HG03060 (cell line): ENCODE measurements around the gene TM9SF1.

Experiments used
- ATAC-seq: cut with Tn5 transposase; IDR thresholded peaks from one replicate; pipeline ENCODE4 v1.9.1; 2021; ENCODE audit warnings: low read depth, moderate number of reproducible peaks; ENCODE audit not compliant: unreplicated experiment

TM9SF1 gene

DNA sequence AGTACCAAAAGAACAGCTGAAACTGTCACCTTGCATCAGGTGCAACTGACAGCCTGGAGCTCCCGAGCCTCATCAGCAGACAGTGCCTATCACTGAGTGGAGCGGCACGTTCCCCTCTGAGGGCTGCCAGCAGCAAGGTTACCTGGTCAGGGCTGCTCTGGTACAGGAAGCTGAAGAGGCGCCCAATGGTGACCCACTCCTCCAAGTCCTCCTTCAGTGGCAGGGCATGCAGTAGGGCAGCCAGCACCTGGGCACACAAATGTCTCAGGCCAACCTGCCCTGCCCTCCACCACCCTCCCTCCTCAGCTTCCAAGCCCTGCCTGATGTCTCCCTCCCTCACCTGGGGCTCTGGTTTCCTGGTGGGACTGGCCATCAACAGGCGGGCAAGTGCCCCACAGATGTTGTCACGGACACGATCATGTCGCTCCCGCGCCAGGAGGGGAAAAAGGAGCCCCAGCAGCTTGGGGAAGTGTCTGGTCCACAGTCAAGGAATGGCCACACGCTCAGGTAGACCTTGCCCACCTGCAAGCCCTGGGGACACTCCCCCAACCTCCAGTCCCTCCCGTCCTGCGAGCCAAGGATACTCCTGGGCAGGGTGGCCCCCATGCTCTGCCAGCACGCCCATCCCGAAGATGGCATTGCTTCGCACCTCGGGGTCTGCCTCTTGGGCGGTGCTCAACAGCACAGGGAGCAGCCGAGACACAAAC is 13.7 kb downstream of the TM9SF1 start:
- no peak for ATAC-seq

DNA sequence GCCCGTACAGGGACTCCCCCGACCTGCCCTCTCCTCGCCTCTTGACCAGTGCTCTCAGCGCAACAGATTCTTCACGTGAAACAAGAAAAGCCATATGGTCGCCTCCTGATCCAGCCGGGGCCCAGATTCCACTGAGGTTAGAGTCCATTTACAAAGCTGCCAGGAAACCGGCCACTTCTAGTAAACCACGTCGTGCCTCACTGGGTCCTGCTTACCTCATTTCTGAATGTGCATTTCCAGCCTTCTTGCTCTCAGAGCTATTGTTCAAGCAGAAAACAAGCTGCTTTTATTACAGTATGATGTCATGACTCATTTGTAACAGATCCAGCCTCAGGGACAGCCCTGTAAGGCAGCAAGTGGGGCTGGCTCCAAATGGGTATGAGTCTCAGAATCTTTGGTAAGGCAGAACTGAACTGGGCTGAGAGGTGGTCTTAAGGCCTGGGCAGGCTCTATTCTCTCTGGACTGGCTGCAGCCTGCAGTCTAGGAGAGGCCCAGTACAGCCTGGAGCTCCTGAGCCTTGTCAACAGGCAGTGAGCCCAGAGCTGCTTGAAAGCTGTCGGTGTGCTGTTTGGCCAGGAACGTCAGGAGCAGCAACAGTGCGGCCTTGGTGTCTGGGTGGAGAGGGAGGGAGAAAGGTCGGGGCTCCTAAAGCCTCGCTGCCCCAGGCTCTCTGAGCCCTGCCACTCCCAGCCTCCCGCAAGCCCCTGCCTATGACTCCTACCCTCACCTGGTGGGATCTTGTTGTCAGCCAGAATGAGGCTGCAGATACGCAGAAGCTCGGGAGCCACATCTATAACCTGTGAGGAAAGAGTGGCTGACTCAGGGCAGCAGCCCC is 15.1 kb downstream of the TM9SF1 start:
- ATAC-seq, result no peak

- ATAC-seq, result no peak
Observed at GRCh38 chr14:24179294-24179960, 15.8 kb downstream of the TM9SF1 start.

DNA sequence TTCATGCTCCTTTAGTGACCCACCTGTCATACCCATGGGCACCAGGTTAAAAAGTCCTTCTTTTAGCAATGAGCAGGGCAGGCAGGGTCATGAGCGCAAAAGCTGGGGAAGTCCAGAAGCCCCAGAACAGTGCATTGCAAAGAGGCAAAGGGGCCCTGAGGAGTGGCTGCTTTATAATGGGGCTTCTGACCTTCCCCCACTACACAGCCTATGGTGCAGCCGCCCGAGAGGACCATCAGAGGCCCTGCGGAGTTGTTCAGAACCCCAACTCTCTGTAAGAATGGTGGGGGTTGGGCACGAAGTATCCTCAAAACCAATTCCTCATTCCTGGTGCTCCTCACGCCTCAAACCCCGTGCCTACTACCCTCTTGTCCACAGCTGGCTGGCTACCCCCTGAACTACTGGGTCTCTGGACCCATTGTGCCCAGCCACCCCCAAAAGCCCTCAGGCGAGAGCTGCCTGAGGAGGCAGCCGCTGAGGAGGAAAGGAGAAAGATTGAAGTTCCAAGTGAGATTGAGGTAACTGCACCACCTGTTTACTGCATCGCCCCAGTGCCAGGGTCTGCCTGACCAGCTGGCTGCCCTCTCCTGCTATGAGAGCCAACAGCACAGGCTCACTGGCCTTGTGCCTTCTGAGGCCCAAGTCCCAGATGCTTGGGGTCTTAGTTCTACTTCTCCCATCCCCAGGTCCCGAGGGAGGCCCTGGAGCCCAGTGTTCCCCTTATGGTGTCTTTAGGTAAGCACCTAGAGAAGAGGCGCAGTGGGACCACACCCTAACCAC is 16.7 kb downstream of the TM9SF1 start:
- ATAC-seq, result no peak

GRCh38 chr14:24177891-24178290 is 17.4 kb downstream of the TM9SF1 start:
- no peak for ATAC-seq

- no peak for ATAC-seq
Observed at GRCh38 chr14:24177041-24177825, 18.0 kb downstream of the TM9SF1 start.

GRCh38 chr14:24176599-24176998 is 18.6 kb downstream of the TM9SF1 start:
- ATAC-seq, result no peak

DNA sequence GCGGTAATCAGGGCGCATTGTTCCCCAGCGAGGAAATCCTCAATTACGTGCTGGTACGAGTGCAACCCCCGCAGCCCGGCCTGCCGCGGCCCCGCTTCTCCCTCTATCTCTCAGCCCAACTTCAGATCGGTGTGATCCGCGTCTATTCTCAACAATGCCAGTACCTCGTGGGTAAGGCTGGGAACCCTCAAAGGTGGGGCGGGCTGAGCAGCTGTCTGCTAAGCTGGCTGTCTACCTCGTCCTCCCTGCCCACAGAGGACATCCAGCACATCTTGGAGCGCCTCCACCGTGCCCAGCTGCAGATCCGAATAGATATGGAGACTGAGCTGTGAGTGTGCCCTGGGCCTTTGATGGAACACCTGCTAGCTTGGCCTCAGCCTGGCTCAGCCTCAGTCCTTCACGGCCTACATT is 22.4 kb downstream of the TM9SF1 start:
- ATAC-seq, result no peak

GRCh38 chr14:24172261-24172860 is 22.9 kb downstream of the TM9SF1 start:
- ATAC-seq, result no peak

DNA sequence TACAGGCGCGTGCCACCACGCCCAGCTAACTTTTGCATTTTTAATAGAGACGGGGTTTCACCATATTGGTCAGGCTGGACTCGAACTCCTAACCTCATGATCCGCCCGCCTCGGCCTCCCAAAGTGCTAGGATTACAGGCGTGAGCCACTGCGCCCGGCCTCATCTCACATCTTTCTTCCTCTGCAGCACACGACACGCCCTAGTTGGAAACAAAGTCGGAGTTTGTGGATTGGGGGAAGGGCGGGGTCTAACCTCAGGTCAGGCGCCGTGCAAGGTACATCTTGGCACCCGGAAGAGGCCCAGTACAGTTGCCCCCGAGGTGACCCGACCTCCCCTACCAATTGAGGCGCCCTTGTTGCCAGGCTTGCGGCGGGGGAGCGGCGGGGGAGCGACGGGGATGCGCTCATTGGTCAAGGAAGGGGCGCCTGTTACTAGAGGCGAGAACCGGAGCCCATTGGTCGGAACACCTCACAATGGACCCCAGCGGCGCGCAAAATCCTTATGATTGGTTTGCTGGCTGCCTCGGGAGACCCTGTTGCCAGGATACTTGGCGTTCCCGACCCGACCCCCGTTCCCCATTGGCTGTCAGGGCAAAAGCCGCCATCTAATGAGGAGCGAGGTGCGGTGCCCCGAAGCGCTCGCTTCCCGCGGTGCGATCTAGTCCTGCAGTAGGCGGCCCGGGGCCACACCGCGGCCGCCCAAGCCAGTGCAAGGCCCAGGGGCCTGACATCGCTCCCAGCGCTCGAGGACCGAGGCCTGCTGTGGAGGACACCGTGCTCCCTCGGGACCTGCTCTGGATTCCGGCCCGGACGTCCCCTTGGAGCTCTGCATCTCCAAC is 23.6 kb downstream of the TM9SF1 start, which contains the start of gene REC8:
TSS of gene REC8 (plus strand) at position 659 of the 839 bp plus-strand sequence. CDS start 473 bp downstream, outside the sequence.
- peak; percentile 37 for ATAC-seq

DNA sequence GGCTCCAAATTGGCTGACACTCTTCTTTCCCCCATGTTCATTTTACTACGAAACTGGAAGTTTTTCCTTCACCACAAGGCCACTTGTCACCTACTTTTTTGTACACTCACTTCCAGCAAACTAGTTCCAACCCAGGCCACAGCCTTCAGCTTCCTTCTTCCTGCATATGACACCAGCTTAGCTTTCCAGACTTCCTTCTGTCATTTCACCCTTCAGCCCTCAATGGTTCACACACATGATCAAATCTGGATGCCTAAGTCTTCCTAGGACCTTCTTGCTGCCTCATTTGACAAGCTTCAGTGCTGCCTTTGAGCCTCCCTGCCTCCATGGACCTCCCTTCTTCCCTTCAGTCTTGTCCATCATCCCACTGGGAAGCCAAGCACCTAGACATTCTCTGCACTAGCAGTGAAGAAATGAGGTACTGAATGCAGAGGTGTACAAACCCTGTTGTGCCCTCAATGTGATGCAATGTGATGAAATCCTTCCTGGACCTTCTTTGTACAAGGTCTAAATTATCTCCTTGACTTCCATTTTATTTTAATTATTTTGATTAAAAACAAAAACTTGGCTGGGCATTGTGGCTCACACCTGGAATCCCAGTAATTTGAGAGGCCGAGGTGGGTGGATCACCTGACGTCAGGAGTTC is 27.6 kb downstream of the TM9SF1 start:
- no peak for ATAC-seq

- no peak for ATAC-seq
Observed at GRCh38 chr14:24165785-24166184, 29.5 kb downstream of the TM9SF1 start.

DNA sequence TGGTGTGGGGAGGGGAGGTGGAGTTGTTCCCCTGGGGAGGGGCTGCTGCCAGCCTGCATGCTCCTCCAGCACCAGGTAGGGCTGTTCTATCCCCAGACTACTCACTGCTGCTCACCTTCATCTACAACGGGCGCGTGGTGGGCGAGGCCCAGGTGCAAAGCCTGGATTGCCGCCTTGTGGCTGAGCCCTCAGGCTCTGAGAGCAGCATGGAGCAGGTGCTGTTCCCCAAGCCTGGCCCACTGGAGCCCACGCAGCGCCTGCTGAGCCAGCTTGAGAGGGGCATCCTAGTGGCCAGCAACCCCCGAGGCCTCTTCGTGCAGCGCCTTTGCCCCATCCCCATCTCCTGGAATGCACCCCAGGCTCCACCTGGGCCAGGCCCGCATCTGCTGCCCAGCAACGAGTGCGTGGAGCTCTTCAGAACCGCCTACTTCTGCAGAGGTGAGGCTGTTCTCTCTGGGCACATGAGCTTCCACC is 30.7 kb downstream of the TM9SF1 start:
- no peak for ATAC-seq

- no peak for ATAC-seq
Observed at GRCh38 chr14:24162093-24162492, 33.1 kb downstream of the TM9SF1 start.

DNA sequence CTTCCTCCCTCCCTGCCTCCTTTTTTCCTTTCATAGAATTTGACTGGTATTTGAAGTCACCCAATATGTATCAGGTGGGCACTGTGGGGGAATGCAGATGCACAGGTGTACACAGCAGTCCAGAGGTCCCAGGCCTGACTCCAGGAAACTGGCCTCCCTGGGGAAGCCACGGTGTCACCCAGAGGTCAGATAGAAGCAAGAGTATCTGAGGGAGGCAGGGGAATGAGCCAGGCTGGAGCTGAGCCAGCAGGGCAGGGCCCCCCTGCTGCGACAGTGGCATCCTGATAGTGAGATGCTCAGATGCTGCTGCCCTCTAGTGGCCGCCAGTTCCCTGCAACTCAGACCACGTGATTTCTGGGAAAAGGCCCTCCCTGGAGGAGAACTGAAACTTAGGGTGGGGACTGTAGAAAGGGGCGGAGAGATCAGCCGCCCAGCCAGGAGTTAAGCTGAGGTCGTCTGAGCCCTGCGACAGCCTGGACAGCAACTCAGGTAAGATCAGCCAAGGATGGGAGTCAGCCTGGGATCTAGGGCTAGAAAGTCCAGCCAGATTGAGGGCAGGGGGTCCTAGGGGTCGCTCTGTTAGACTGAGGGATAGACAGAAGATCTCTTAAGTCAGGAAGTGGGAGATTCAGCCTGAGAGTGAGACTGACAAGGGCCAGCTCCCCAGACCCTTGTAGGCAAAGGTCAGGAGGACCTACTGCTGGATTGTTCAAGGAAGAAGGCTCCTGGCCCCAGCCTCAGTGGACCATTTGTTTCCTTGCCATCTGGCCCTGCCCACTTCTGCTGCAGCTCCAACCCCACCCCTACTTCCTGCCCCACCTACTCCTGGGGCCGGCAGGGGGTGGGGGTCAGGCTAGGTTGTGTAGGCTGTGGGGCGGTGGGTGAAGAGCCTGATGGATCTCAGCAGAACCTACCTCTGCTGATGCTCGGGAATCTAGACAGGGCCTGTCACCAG is 34.1 kb downstream of the TM9SF1 start, which contains the start of gene IRF9:
TSS of gene IRF9 (plus strand) at position 416 of the 955 bp plus-strand sequence. CDS start 880 bp downstream, outside the sequence.
- peak; percentile 59 for ATAC-seq

- ATAC-seq, result no peak
Observed at GRCh38 chr14:24160499-24160849, 34.8 kb downstream of the TM9SF1 start.
